ENCODE data around the gene ZNF577. TPM values are rescaled to one million over a fixed set of nuclear protein-coding genes. Genes with fewer than 3 reads are reported as not detected.

The ZNF577 gene
- total and polyA plus RNA-seq, 2 donors (not counting 3 experiments of a cell fraction or from before 2014, with no cell fraction given): 4.0 to 4.7 TPM

- H3K9ac ChIP-seq (replicated peaks; ENCODE audit: extremely low read depth, insufficient read depth, low read length): no peak overlapping the region
- H3K9me1 ChIP-seq (replicated peaks; ENCODE audit: control insufficient read depth, extremely low read depth, insufficient read depth, low read length): no peaks in the 10 kb centered on the region
- H3K4me1 ChIP-seq (ENCODE audit: control insufficient read depth, extremely low read depth, insufficient read depth, low read length): no peaks in the 10 kb centered on the region
- no peak for TF ChIP-seq JUN (IDR thresholded peaks at IDR 0.05; ENCODE audit: borderline replicate concordance, insufficient read depth, insufficient read length, low read depth)
- no peak for TF ChIP-seq MAX (IDR thresholded peaks at IDR 0.05; ENCODE audit: insufficient read depth, insufficient read length)
- no peak for TF ChIP-seq POLR2AphosphoS5 (IDR thresholded peaks at IDR 0.05; ENCODE audit: insufficient read depth, low read depth, low read length)
- no peak for TF ChIP-seq MYC (IDR thresholded peaks at IDR 0.05; ENCODE audit: low read depth, low read length)
- TF ChIP-seq POLR2A (IDR thresholded peaks at IDR 0.05; ENCODE audit: low read depth, low read length): no peak
- TF ChIP-seq EZH2 (IDR thresholded peaks at IDR 0.05; ENCODE audit: borderline replicate concordance, low read depth, low read length, severe bottlenecking): no peak
- TF ChIP-seq FOS (IDR thresholded peaks at IDR 0.05; ENCODE audit: borderline replicate concordance, insufficient read depth, low read length): no peak
- no peak for TF ChIP-seq GATA2 (IDR thresholded peaks at IDR 0.05; ENCODE audit: insufficient read depth, insufficient read length, low read depth, low read length)
- no peak for TF ChIP-seq CTCF (IDR thresholded peaks at IDR 0.05; ENCODE audit: extremely low read depth in 1 of 2, insufficient read depth in 1 of 2, low read depth in 1 of 2, low read length in 2 of 2)
- BruUV-seq (replicated peaks): no TSS peak
- ChIA-PET POLR2A (no interaction called here), CTCF (no interaction called here)
- H2AFZ ChIP-seq (ENCODE audit: low read depth, low read length): no peak overlapping the region
- no peak overlapping the region for H3K27ac ChIP-seq (ENCODE audit: insufficient read depth, low read depth, low read length)
- no peak overlapping the region for H3K4me3 ChIP-seq (replicated peaks in 1 of 3; ENCODE audit: insufficient read depth in 1 of 3, low read depth in 1 of 3, low read length in 3 of 3)
- DNase-seq (ENCODE audit: low read depth, low spot score): no peak
- dilution Hi-C loops (cut with MboI; ENCODE audit: extremely low pct_ligation_motif_present, low sequenced_read_pairs) (no loop called here), intact Hi-C loops (cut with micrococcal nuclease) (loop anchor here (2.0 kb wide), 1 partner anchor 37 kb away; the partner anchor contains the start of gene ZNF613)
- H3K36me3 ChIP-seq (ENCODE audit: control insufficient read depth in 2 of 2, extremely low read depth in 1 of 2, insufficient read depth in 2 of 2, low read length in 2 of 2): peaks cover 22% of the 10 kb centered on the region in 2 experiments
- peaks cover 21% of the 10 kb centered on the region for H3K9me3 ChIP-seq (replicated peaks; ENCODE audit: control insufficient read depth, insufficient read depth, low read length)
- H3K27me3 ChIP-seq (ENCODE audit: control insufficient read depth in 2 of 2, insufficient read depth in 2 of 2, low read length in 2 of 2): no peaks in the 10 kb centered on the region
- no peak for FAIRE-seq
- no peaks in the 10 kb centered on the region for H4K20me1 ChIP-seq (replicated peaks; ENCODE audit: control insufficient read depth, extremely low read depth, insufficient read depth, low read length)
- H3K79me2 ChIP-seq (ENCODE audit: control insufficient read depth, insufficient read depth, low read length): no peaks in the 10 kb centered on the region
- no peak overlapping the region for H3K4me2 ChIP-seq (ENCODE audit: insufficient read depth, low read length)
Measured at GRCh38 chr19:51889934-51890333, 2.2 kb upstream of the ZNF577 start.

All from endothelial cell of umbilical vein (primary cell).